Keratinocyte (primary cell): ENCODE data around the gene LRRIQ1.

Source experiments
- CTCF ChIP-seq, 3 experiments: IDR thresholded peaks in 1 of 3; conservative IDR thresholded peaks in 1 of 3; optimal IDR thresholded peaks in 1 of 3; 2 replicates in 2 of 3; 3 replicates in 1 of 3; pipeline versions ENCODE3 to v1.5.1; 2011; ENCODE audit warnings: low read length in 3 of 3, mild to moderate bottlenecking in 3 of 3, moderate library complexity in 2 of 3, control low read depth in 1 of 3, inconsistent platforms in 1 of 3; ENCODE audit not compliant: insufficient read depth in 2 of 3; ENCODE audit errors: extremely low read depth in 1 of 3
- EZH2 ChIP-seq: IDR thresholded peaks from one replicate; pipeline ENCODE4 v1.6.1; 2012; ENCODE audit warnings: inconsistent platforms, mild to moderate bottlenecking, low read length, moderate library complexity

DNA sequence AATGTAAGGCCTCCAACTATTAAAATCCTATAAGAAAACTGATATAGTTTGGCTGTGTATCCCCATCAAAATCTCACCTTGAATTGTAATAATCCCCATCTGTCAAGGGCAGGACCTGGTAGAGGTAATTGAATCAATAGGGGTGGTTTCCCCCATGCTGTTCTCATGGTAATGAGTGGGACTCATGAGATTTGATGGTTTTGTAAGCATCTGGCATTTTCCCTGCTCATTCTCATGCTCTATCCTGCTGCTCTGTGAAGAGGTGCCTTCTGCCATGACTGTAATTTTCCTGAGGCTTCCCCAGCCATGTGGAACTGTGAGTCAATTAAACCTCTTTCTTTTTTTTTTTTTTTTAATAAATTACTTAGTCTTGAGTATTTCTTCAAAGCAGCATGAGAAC lies 31.9 kb upstream of the LRRIQ1 start:
- no peak for TF ChIP-seq CTCF (optimal IDR thresholded peaks at IDR 0.05 in 1 of 3, IDR thresholded peaks at IDR 0.05 in 1 of 3, conservative IDR thresholded peaks at IDR 0.05 in 1 of 3; ENCODE audit: extremely low read depth in 1 of 3, insufficient read depth in 2 of 3, low read length in 3 of 3)
- TF ChIP-seq EZH2, result no peak
